Measurements from ENCODE around the gene CRTAC1. TPM values are rescaled to one million over a fixed set of nuclear protein-coding genes. Genes with fewer than 3 reads are reported as not detected.

The CRTAC1 gene
- total RNA-seq, 1 donor from 2014 or later = 0.82 TPM

- TF ChIP-seq, protein P1, sequence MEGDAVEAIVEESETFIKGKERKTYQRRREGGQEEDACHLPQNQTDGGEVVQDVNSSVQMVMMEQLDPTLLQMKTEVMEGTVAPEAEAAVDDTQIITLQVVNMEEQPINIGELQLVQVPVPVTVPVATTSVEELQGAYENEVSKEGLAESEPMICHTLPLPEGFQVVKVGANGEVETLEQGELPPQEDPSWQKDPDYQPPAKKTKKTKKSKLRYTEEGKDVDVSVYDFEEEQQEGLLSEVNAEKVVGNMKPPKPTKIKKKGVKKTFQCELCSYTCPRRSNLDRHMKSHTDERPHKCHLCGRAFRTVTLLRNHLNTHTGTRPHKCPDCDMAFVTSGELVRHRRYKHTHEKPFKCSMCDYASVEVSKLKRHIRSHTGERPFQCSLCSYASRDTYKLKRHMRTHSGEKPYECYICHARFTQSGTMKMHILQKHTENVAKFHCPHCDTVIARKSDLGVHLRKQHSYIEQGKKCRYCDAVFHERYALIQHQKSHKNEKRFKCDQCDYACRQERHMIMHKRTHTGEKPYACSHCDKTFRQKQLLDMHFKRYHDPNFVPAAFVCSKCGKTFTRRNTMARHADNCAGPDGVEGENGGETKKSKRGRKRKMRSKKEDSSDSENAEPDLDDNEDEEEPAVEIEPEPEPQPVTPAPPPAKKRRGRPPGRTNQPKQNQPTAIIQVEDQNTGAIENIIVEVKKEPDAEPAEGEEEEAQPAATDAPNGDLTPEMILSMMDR (conservative IDR thresholded peaks at IDR 0.05) = no peak
- Mint-ChIP-seq H3K27me3 (ENCODE audit: low read depth) (peaks cover 37% of the 10 kb centered on the region), H3K4me3 (no peak overlapping the region), H3K36me3 (ENCODE audit: low read depth) (no peaks in the 10 kb centered on the region), H3K4me1 (no peaks in the 10 kb centered on the region), H3K9me3 (no peaks in the 10 kb centered on the region), H3K27ac (ENCODE audit: unreplicated experiment) (no peak overlapping the region)
- no peak for DNase-seq (ENCODE audit: low read depth, low spot score)
Measured at GRCh38 chr10:97868134-97868685, 162.2 kb downstream of the CRTAC1 start.

GRCh38 chr10:97867220-97867800 lies 163.1 kb downstream of the CRTAC1 start:
- Mint-ChIP-seq H3K4me3 (no peak overlapping the region), H3K36me3 (ENCODE audit: low read depth) (no peaks in the 10 kb centered on the region), H3K9me3 (no peaks in the 10 kb centered on the region), H3K27me3 (ENCODE audit: low read depth) (peaks cover 35% of the 10 kb centered on the region), H3K4me1 (no peaks in the 10 kb centered on the region), H3K27ac (ENCODE audit: unreplicated experiment) (no peak overlapping the region)
- TF ChIP-seq, protein P1 (conservative IDR thresholded peaks at IDR 0.05) = no peak
- DNase-seq (ENCODE audit: low read depth, low spot score) = no peak

DNA sequence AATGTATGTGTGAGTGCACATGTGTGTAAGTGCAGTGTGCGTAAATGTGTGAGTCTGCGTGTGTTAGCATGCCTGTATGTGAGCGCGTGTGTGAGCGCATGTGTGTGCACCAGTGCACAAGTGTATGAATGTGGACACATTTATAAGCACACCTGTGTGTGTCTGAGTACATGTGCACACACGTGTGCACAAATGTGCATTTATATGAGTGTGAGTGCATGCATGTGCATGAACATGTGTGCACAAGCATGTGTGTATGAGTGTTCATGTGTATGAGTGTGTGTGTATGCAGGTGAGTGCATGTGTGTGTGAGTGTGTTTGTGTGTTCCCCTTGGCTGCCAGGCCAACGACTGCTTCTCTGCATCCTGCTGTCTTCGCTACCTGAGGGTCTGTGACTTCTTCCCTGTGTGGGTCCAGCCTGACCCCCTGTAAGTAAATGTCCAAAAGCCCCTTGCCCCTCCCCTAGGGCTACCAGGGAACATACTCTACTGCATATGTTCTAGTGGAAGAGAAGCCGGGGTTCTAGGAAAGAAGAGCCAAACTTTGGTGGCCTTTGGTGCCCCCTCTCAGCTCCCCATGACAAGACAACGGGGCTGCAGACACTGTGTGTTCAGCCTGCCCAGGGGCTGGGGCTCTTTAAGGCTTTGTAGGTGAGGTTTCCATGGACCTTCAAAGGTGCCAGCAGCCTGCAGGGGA lies 163.7 kb downstream of the CRTAC1 start:
- Mint-ChIP-seq H3K4me1 (no peaks in the 10 kb centered on the region), H3K9me3 (no peaks in the 10 kb centered on the region), H3K27ac (ENCODE audit: unreplicated experiment) (no peak overlapping the region), H3K36me3 (ENCODE audit: low read depth) (no peaks in the 10 kb centered on the region), H3K27me3 (ENCODE audit: low read depth) (peaks cover 33% of the 10 kb centered on the region), H3K4me3 (no peak overlapping the region)
- no peak for DNase-seq (ENCODE audit: low read depth, low spot score)
- TF ChIP-seq, protein P1 (conservative IDR thresholded peaks at IDR 0.05) = no peak

DNA sequence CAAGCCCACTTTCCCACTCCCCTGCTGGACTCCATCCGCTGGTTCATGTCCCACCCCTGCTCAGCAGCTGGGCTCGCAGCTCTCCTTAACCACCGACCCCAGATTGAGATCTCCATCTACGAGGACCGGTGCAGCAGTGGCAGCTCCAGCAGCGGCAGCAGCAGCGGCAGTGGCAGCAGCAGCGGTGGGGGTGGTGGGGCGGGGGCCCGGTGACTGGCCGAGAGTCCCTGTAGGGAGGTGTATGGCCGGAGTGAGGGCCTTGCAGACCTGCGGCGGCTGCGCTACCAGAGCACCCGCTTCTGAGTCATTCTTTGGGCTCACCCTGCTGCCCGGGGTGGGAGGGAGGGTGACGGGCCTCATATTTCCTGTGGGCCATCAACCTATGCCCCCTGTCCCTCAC lies 164.9 kb downstream of the CRTAC1 start:
- TF ChIP-seq, protein P1 (conservative IDR thresholded peaks at IDR 0.05) = no peak
- Mint-ChIP-seq H3K4me1 (no peaks in the 10 kb centered on the region), H3K4me3 (no peak overlapping the region), H3K27me3 (ENCODE audit: low read depth) (peaks cover 33% of the 10 kb centered on the region), H3K9me3 (no peaks in the 10 kb centered on the region), H3K36me3 (ENCODE audit: low read depth) (no peaks in the 10 kb centered on the region), H3K27ac (ENCODE audit: unreplicated experiment) (peak overlapping the region; percentile 57)
- no peak for DNase-seq (ENCODE audit: low read depth, low spot score)

DNA sequence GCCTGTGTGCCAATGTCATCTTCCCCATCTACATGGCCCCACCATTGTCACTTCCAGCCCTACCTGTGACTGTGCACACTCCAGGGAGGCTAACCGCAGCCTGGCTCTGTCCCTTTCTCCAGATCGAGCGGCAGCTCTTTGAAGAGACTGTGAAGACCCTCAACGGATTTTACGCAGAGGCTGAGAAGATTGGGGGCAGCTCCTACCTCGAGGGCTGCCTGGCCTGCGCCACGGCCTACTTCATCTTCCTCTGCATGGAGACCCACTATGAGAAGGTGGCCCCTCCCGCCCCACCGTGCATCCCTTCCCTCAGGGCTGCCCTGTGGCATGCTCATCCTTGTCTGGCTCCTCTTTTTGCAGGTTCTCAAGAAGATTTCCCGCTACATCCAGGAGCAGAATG lies 166.6 kb downstream of the CRTAC1 start:
- no peaks in the 10 kb centered on the region for H3K36me3 Mint-ChIP-seq (ENCODE audit: low read depth)
- no peak overlapping the region for H3K27ac Mint-ChIP-seq (ENCODE audit: unreplicated experiment)

More for the DNA sequence above, 166.6 kb downstream of the CRTAC1 start:
- H3K27me3 Mint-ChIP-seq (ENCODE audit: low read depth) = peaks cover 34% of the 10 kb centered on the region
- no peak overlapping the region for H3K4me3 Mint-ChIP-seq
- H3K4me1 Mint-ChIP-seq = no peaks in the 10 kb centered on the region
- H3K9me3 Mint-ChIP-seq = no peaks in the 10 kb centered on the region
- DNase-seq (ENCODE audit: low read depth, low spot score) = no peak
- TF ChIP-seq, protein P1 (conservative IDR thresholded peaks at IDR 0.05) = no peak

Data from neural crest cell (in vitro differentiated cells).